Inflammatory macrophage (primary cell): ENCODE results near the gene ITPR3.
"Not testable (repeated sequence)": the region's sequence is repeated elsewhere in the genome, so short reads cannot be mapped to it uniquely, and the experiment has no call there.

Experiments
- DNase-seq, 2 donors: peaks; one replicate each; pipeline ENCODE4 v3.0.0-alpha.2; 2020 to 2022

The ITPR3 gene

GRCh38 chr6:33591424-33592032, 29.6 kb upstream of the ITPR3 start:
- no peak for DNase-seq

GRCh38 chr6:33592280-33592594, 28.9 kb upstream of the ITPR3 start:
- no peak for DNase-seq

- no peak for DNase-seq
Observed at GRCh38 chr6:33592595-33593413, 28.3 kb upstream of the ITPR3 start.

GRCh38 chr6:33593414-33593727, 27.8 kb upstream of the ITPR3 start:
- no peak for DNase-seq

- no peak for DNase-seq
Observed at GRCh38 chr6:33595001-33595846, 25.9 kb upstream of the ITPR3 start.

GRCh38 chr6:33596894-33597293, 24.2 kb upstream of the ITPR3 start:
- DNase-seq = not testable (repeated sequence)

- DNase-seq = no peak
Observed at GRCh38 chr6:33597551-33598322, 23.4 kb upstream of the ITPR3 start.

GRCh38 chr6:33599413-33599938, 21.6 kb upstream of the ITPR3 start:
- DNase-seq = no peak

- no peak for DNase-seq
Observed at GRCh38 chr6:33600761-33601160, 20.4 kb upstream of the ITPR3 start.

- no peak for DNase-seq
Observed at GRCh38 chr6:33602180-33602579, 18.9 kb upstream of the ITPR3 start.

- peak; percentile 60 to 68 for DNase-seq
Observed at GRCh38 chr6:33604941-33605854, 15.9 kb upstream of the ITPR3 start.

- DNase-seq = no peak
Observed at GRCh38 chr6:33606642-33607041, 14.5 kb upstream of the ITPR3 start.

- no peak for DNase-seq
Observed at GRCh38 chr6:33607126-33607783, 13.9 kb upstream of the ITPR3 start.

- peak in 1 of 2 donors; percentile 27 for DNase-seq
Observed at GRCh38 chr6:33607784-33608161, 13.3 kb upstream of the ITPR3 start.

- DNase-seq = no peak
Observed at GRCh38 chr6:33609019-33609418, 12.1 kb upstream of the ITPR3 start.

GRCh38 chr6:33609528-33609927, 11.6 kb upstream of the ITPR3 start:
- DNase-seq = no peak

GRCh38 chr6:33610067-33610466, 11.1 kb upstream of the ITPR3 start:
- no peak for DNase-seq

GRCh38 chr6:33610779-33611732, 10.1 kb upstream of the ITPR3 start:
- DNase-seq = no peak

- DNase-seq = no peak
Observed at GRCh38 chr6:33613146-33613794, 7.9 kb upstream of the ITPR3 start.
